CD4-positive, alpha-beta T cell treated with Interleukin-6 at 100 ng/mL for 8 hours (primary cell): Measurements from ENCODE around the gene CHSY3.

Experiments
- DNase-seq: peaks from one replicate; pipeline ENCODE4 v3.0.0-alpha.2; 2020; ENCODE audit warnings: mixed read lengths, low spot score

The CHSY3 gene

GRCh38 chr5:129904102-129904666, at the start of gene CHSY3:
Gene CHSY3, plus strand, starts transcription at chr5:129904465.
- DNase-seq = no peak

- no peak for DNase-seq
Measured at GRCh38 chr5:129856325-129856724, 47.9 kb upstream of the CHSY3 start.

- DNase-seq = no peak
Measured at GRCh38 chr5:129857116-129857515, 47.1 kb upstream of the CHSY3 start.

- no peak for DNase-seq
Measured at GRCh38 chr5:129858131-129858675, 46.1 kb upstream of the CHSY3 start.

GRCh38 chr5:129884322-129884721, 19.9 kb upstream of the CHSY3 start:
- DNase-seq = no peak

- DNase-seq = no peak
Measured at GRCh38 chr5:129899454-129899853, 4.8 kb upstream of the CHSY3 start.

GRCh38 chr5:129902816-129903215, 1.4 kb upstream of the CHSY3 start:
- DNase-seq = no peak

- no peak for DNase-seq
Measured at GRCh38 chr5:129903466-129904101, 681 bp upstream of the CHSY3 start.

- no peak for DNase-seq
Measured at GRCh38 chr5:129904667-129905472, 605 bp downstream of the CHSY3 start.

- no peak for DNase-seq
Measured at GRCh38 chr5:129905473-129906176, 1.4 kb downstream of the CHSY3 start.

- DNase-seq = no peak
Measured at GRCh38 chr5:129906177-129906887, 2.1 kb downstream of the CHSY3 start.

GRCh38 chr5:129909225-129909624, 5.0 kb downstream of the CHSY3 start:
- DNase-seq = no peak

GRCh38 chr5:129912601-129913255, 8.5 kb downstream of the CHSY3 start:
- no peak for DNase-seq

GRCh38 chr5:129915415-129915814, 11.2 kb downstream of the CHSY3 start:
- DNase-seq = no peak

GRCh38 chr5:129917224-129917623, 13.0 kb downstream of the CHSY3 start:
- DNase-seq = no peak

- DNase-seq = no peak
Measured at GRCh38 chr5:129921204-129921603, 16.9 kb downstream of the CHSY3 start.

- no peak for DNase-seq
Measured at GRCh38 chr5:129930221-129930620, 26.0 kb downstream of the CHSY3 start.

- no peak for DNase-seq
Measured at GRCh38 chr5:129935626-129936025, 31.4 kb downstream of the CHSY3 start.

GRCh38 chr5:129938077-129938476, 33.8 kb downstream of the CHSY3 start:
- DNase-seq = no peak

GRCh38 chr5:129943936-129944335, 39.7 kb downstream of the CHSY3 start:
- no peak for DNase-seq

- DNase-seq = no peak
Measured at GRCh38 chr5:129945028-129945427, 40.8 kb downstream of the CHSY3 start.
